Esophagus muscularis mucosa (tissue), 4 donors: ENCODE results near the gene LYVE1. TPM values are rescaled to one million over a fixed set of nuclear protein-coding genes. Genes with fewer than 3 reads are reported as not detected.
A peak's percentile ranks its signal among the peaks of the same experiment; 100 is the strongest.

Source experiments
- DNase-seq: peaks from one replicate; pipeline ENCODE4 v3.0.0-alpha.2; 2017; ENCODE audit errors: extremely low spot score
- H3K27ac ChIP-seq, 4 donors: fragments of 200-600 bp; sonication (generic); replicated peaks in 1 of 4; 1 replicate in 3 of 4; 2 replicates in 1 of 4; pipeline ENCODE4 v1.5.1; 2016 to 2019; ENCODE audit warnings: mild to moderate bottlenecking in 1 of 4
- H3K27me3 ChIP-seq, 4 donors: fragments of 200-600 bp; sonication (generic); one replicate each; pipeline versions ENCODE4 v1.5.1 to v1.6.0; 2016 to 2019
- H3K36me3 ChIP-seq, 4 donors: fragments of 200-600 bp; sonication (generic); one replicate each; pipeline ENCODE4 v1.5.1; 2016 to 2019
- H3K4me1 ChIP-seq, 4 donors: fragments of 200-600 bp; sonication (generic); one replicate each; pipeline ENCODE4 v1.5.1; 2016 to 2019
- H3K4me3 ChIP-seq, 4 donors: fragments of 200-600 bp; sonication (generic); 1 replicate in 2 of 4; 2 replicates in 2 of 4; pipeline ENCODE4 v1.5.1; 2016 to 2019; ENCODE audit warnings: mild to moderate bottlenecking in 4 of 4, moderate library complexity in 1 of 4
- H3K9me3 ChIP-seq, 4 donors: fragments of 200-600 bp; sonication (generic); 1 replicate in 3 of 4; 2 replicates in 1 of 4; pipeline ENCODE4 v1.5.1; 2016 to 2019
- CTCF ChIP-seq, 3 experiments: fragments of 200-600 bp in 2 of 3; fragments of 450-650 bp in 1 of 3; sonication (generic) in 2 of 3; IDR thresholded peaks; one replicate each; pipeline ENCODE4 v1.5.1; 2017 to 2019; ENCODE audit warnings: antibody characterized with exemption in 3 of 3, mild to moderate bottlenecking in 2 of 3, moderate library complexity in 1 of 3
- EP300 ChIP-seq: sonication (generic); formaldehyde crosslinking; IDR thresholded peaks from one replicate; pipeline ENCODE4 v1.6.1; 2017; ENCODE audit warnings: antibody characterized with exemption
- POLR2A ChIP-seq: fragments of 450-650 bp; IDR thresholded peaks from one replicate; pipeline ENCODE4 v1.6.1; 2017; ENCODE audit warnings: antibody characterized with exemption, moderate library complexity, mild to moderate bottlenecking, low read depth
- POLR2AphosphoS5 ChIP-seq, 2 donors: sonication (generic); formaldehyde crosslinking; IDR thresholded peaks; one replicate each; pipeline ENCODE4 v1.6.1; 2017; ENCODE audit warnings: antibody characterized with exemption in 2 of 2
- WGBS: methylation state at CpG from one replicate; pipeline ENCODE4 v1.1.5; 2018; 5-methylcytosine and 5-hydroxymethylcytosine counted together
- intact Hi-C: fragments of 100-400 bp; cut with DNase I; formaldehyde crosslinking; loops from one replicate; pipeline ENCODE4 v1.15.1; 2023
- total RNA-seq, 4 donors: library from RNA; depleted of rRNA; stranded (reverse); fragments of >200 nt; gene quantifications; one replicate each; pipeline versions ENCODE4 v1.1.0 to v1.2.1, GENCODE V29; 2016

LYVE1 gene
- 100 to 1,000 TPM in 1 of 4 donors, 10 to 100 TPM in 3; 59.5 to 150 (median 74.3) TPM for total RNA-seq

- DNase-seq: no peak
- peaks cover 13 to 27% (median 21%) of the 10 kb centered on the region in 4 donors for H3K4me1 ChIP-seq
- H3K27ac ChIP-seq: peak within 1 kb of the TSS; percentile 19 to 54 (median 25)
- H3K4me3 ChIP-seq: peak within 1 kb of the TSS; percentile 11 to 29 (median 20)
- intact Hi-C loops: no loop called here
- H3K9me3 ChIP-seq: no peaks in the 10 kb centered on the region
- 72% methylated on average over 7 of the region's 7 CpGs for WGBS
- peaks cover 0 to 2% (median 0%) of the 10 kb centered on the region in 4 donors for H3K36me3 ChIP-seq
- TF ChIP-seq POLR2AphosphoS5 (IDR thresholded peaks at IDR 0.05) (peak; percentile 56 to 73), CTCF (IDR thresholded peaks at IDR 0.05) (no peak), EP300 (no peak), POLR2A (peak; percentile 31)
- no peaks in the 10 kb centered on the region for H3K27me3 ChIP-seq
Observed at GRCh38 chr11:10568486-10568941, at the start of gene LYVE1. Gene LYVE1, minus strand, starts transcription at chr11:10568665. Its CDS starts 133 bp downstream, at chr11:10568532.

GRCh38 chr11:10617551-10617950 lies 49.1 kb upstream of the LYVE1 start:
- peaks cover 15 to 53% (median 33%) of the 10 kb centered on the region in 4 donors for H3K4me1 ChIP-seq
- peak; percentile 81 for DNase-seq
- H3K27ac ChIP-seq: peak overlapping the region; percentile 80 to 89 (median 86)
- H3K27me3 ChIP-seq: no peaks in the 10 kb centered on the region
- intact Hi-C loops: no loop called here
- peaks cover 0 to 26% (median 5%) of the 10 kb centered on the region in 4 donors for H3K36me3 ChIP-seq
- H3K9me3 ChIP-seq: no peaks in the 10 kb centered on the region
- no peak overlapping the region for H3K4me3 ChIP-seq
- WGBS: 50% methylated on average over 1 of the region's 1 CpG
- no peak for TF ChIP-seq EP300
- TF ChIP-seq CTCF (IDR thresholded peaks at IDR 0.05): no peak
- no peak for TF ChIP-seq POLR2AphosphoS5 (IDR thresholded peaks at IDR 0.05)

DNA sequence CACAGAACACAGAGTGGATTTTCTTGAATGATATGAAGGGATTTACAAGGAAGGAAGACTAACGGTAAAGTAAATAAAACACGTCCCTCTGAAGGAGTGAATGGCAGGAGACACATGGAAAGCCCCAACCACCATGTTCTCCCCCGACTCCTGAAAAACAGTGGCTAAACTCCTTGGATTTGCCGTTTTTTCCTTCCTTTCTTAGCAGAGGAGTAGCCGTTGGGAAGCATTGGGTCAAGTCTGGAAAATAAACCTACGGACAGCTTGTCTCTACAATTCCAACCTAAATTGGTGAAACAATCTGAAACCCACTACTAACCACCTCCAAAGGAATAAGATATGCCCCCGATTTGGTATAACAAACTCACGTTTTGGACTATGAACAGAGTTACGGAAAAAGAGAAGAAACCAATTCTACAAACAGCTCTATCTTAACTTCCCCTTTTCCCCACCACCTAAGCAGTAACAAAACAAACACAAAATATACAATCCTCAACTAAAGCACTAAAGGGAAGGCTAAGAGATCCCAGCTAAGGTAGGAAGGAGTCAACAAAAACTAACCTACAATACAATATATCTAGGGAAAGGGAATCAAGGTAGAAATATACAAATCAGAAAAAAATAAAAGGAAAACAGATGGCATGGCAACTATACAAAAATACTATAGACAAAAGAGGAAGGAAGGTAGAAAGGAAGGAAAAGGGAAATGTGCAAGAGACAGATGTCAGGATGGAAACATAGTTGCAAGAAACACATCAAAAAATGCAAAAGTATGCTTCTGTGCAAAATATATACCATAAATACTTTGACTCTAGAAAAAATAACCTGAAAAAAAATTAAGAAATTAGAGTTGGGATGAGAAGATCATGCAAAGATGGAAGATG lies 43.8 kb upstream of the LYVE1 start:
- WGBS: 79% methylated on average over 9 of the region's 9 CpGs
- Histone ChIP-seq H3K4me1 (peaks cover 3 to 48% (median 26%) of the 10 kb centered on the region in 4 donors), H3K4me3 (no peak overlapping the region), H3K9me3 (no peaks in the 10 kb centered on the region), H3K27ac (peak overlapping the region in 3 of 4 donors; percentile 52 to 84 (median 80)), H3K36me3 (peaks cover 0 to 51% (median 17%) of the 10 kb centered on the region in 4 donors), H3K27me3 (no peaks in the 10 kb centered on the region)
- no peak for TF ChIP-seq CTCF (IDR thresholded peaks at IDR 0.05)
- no peak for TF ChIP-seq POLR2A
- no peak for TF ChIP-seq EP300
- no peak for TF ChIP-seq POLR2AphosphoS5 (IDR thresholded peaks at IDR 0.05)
- intact Hi-C loops: no loop called here
- DNase-seq: peak; percentile 24

GRCh38 chr11:10609636-10610035 lies 41.2 kb upstream of the LYVE1 start:
- no peak for TF ChIP-seq POLR2AphosphoS5 (IDR thresholded peaks at IDR 0.05)
- no peak for TF ChIP-seq EP300
- no peak for TF ChIP-seq POLR2A
- H3K4me3 ChIP-seq: no peak overlapping the region
- no peaks in the 10 kb centered on the region for H3K27me3 ChIP-seq
- peaks cover 0 to 69% (median 24%) of the 10 kb centered on the region in 4 donors for H3K36me3 ChIP-seq
- WGBS: 89% methylated on average over 3 of the region's 3 CpGs
- no peaks in the 10 kb centered on the region for H3K9me3 ChIP-seq
- H3K4me1 ChIP-seq: peaks cover 15 to 60% (median 44%) of the 10 kb centered on the region in 4 donors
- peak; percentile 14 for DNase-seq
- intact Hi-C loops: no loop called here
- peak overlapping the region; percentile 52 to 84 (median 66) for H3K27ac ChIP-seq

DNA sequence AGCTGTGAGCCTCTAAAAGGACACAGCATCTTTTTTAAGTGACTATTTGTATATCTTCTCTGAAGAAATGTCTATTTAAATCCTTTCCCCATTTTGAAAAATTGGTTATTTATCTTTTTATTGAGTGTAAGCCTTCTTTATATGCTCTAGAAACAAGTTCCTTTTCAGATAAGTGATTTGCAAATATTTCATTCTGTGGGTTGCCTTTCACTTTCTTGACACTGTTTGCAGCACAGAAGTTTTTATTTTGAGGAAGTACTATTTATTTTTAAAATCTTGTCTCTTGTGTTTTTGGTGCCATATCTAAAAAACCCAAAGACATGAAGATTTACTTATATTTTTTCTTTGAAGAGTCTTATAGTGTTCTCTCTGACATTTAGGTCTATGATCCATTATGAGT lies 40.1 kb upstream of the LYVE1 start:
- intact Hi-C loops: no loop called here
- no peak for TF ChIP-seq CTCF (IDR thresholded peaks at IDR 0.05)
- no peak for TF ChIP-seq EP300
- no peak for TF ChIP-seq POLR2AphosphoS5 (IDR thresholded peaks at IDR 0.05)
- no peak for TF ChIP-seq POLR2A
- Histone ChIP-seq H3K27me3 (no peaks in the 10 kb centered on the region), H3K4me3 (no peak overlapping the region), H3K36me3 (peaks cover 0 to 72% (median 29%) of the 10 kb centered on the region in 4 donors), H3K4me1 (peaks cover 25 to 71% (median 54%) of the 10 kb centered on the region in 4 donors), H3K9me3 (no peaks in the 10 kb centered on the region), H3K27ac (peak overlapping the region; percentile 80 to 85 (median 83))
- DNase-seq: no peak
